HG03135 (cell line): ENCODE results near the gene MACF1.
A peak's percentile ranks its signal among the peaks of the same experiment; 100 is the strongest.
"Not testable (repeated sequence)": the region's sequence is repeated elsewhere in the genome, so short reads cannot be mapped to it uniquely, and the experiment has no call there.

Source experiments
- ATAC-seq: cut with Tn5 transposase; IDR thresholded peaks from one replicate; pipeline ENCODE4 v1.9.1; 2021; ENCODE audit warnings: mild to moderate bottlenecking, moderate library complexity; ENCODE audit not compliant: unreplicated experiment

The MACF1 gene

GRCh38 chr1:39485046-39485803 is 280.7 kb downstream of the MACF1 start:
- ATAC-seq: no peak

- no peak for ATAC-seq
Observed at GRCh38 chr1:39488012-39488545, 283.6 kb downstream of the MACF1 start.

- ATAC-seq: no peak
Observed at GRCh38 chr1:39488793-39489566, 284.5 kb downstream of the MACF1 start.

- no peak for ATAC-seq
Observed at GRCh38 chr1:39489567-39490239, 285.2 kb downstream of the MACF1 start.

- ATAC-seq: peak; percentile 32
Observed at GRCh38 chr1:39490596-39491145, 286.2 kb downstream of the MACF1 start.

- peak; percentile 66 for ATAC-seq
Observed at GRCh38 chr1:39491146-39491921, 286.8 kb downstream of the MACF1 start, which contains the start of gene BMP8A. TSS of gene BMP8A (plus strand) at chr1:39491636. CDS start at chr1:39491992, 356 bp downstream.

- not testable (repeated sequence) for ATAC-seq
Observed at GRCh38 chr1:39492118-39493042, 287.9 kb downstream of the MACF1 start.

GRCh38 chr1:39493043-39493810 is 288.7 kb downstream of the MACF1 start:
- ATAC-seq: not testable (repeated sequence)

GRCh38 chr1:39494671-39495410 is 290.3 kb downstream of the MACF1 start:
- no peak for ATAC-seq

- ATAC-seq: not testable (repeated sequence)
Observed at GRCh38 chr1:39496520-39496919, 292.0 kb downstream of the MACF1 start.

GRCh38 chr1:39497585-39497984 is 293.1 kb downstream of the MACF1 start:
- no peak for ATAC-seq

- ATAC-seq: not testable (repeated sequence)
Observed at GRCh38 chr1:39498096-39498710, 293.7 kb downstream of the MACF1 start.

- ATAC-seq: not testable (repeated sequence)
Observed at GRCh38 chr1:39498821-39499220, 294.3 kb downstream of the MACF1 start.

GRCh38 chr1:39499668-39500067 is 295.2 kb downstream of the MACF1 start:
- no peak for ATAC-seq

- no peak for ATAC-seq
Observed at GRCh38 chr1:39500862-39501389, 296.4 kb downstream of the MACF1 start.

GRCh38 chr1:39501666-39502065 is 297.2 kb downstream of the MACF1 start:
- no peak for ATAC-seq

- ATAC-seq: not testable (repeated sequence)
Observed at GRCh38 chr1:39504436-39504835, 299.9 kb downstream of the MACF1 start.
